T-cell (primary cell): ENCODE data around the gene AGTR1. TPM values are rescaled to one million over a fixed set of nuclear protein-coding genes. Genes with fewer than 3 reads are reported as not detected.

ENCODE experiments used
- ATAC-seq, 4 experiments: fragments of 200-7000 bp in 3 of 4; fragments of 150-1000 bp in 1 of 4; cut with Tn5 transposase; replicated peaks in 1 of 4; 1 replicate in 3 of 4; 2 replicates in 1 of 4; pipeline ENCODE4 v1.10.0; 2021; ENCODE audit warnings: moderate library complexity in 3 of 4, mild to moderate bottlenecking in 2 of 4, moderate number of reproducible peaks in 1 of 4
- CTCF ChIA-PET, 2 donors: fragments of 300-600 bp; sonication (Branson Sonifier 250); formaldehyde crosslinking; loops; one replicate each; lab custom pipeline; 2022; ENCODE audit warnings: antibody characterized with exemption in 2 of 2; lab: Charles Lee
- POLR2A ChIA-PET, 2 donors: fragments of 300-600 bp; sonication (Branson Sonifier 250); formaldehyde crosslinking; loops; one replicate each; lab custom pipeline; 2022; ENCODE audit warnings: antibody characterized with exemption in 2 of 2; lab: Charles Lee
- DNase-seq, 35 experiments: peaks; one replicate each; pipeline versions ENCODE4 v3.0.0 to v3.0.0-alpha.2; 2013 to 2023
- H3K27ac ChIP-seq: one replicate; pipeline ENCODE4 v1.5.1; 2013; ENCODE audit warnings: low read length
- H3K27me3 ChIP-seq, 2 experiments: replicated peaks in 1 of 2; 1 replicate in 1 of 2; 2 replicates in 1 of 2; pipeline versions ENCODE4 v1.6.1 to v1.7.0; 2013; ENCODE audit warnings: low read length in 1 of 2, mixed read lengths in 1 of 2; ENCODE audit not compliant: control insufficient read depth in 2 of 2, insufficient read depth in 2 of 2; ENCODE audit errors: extremely low read depth in 1 of 2
- H3K36me3 ChIP-seq, 2 donors: 1 replicate in 1 of 2; 2 replicates in 1 of 2; pipeline versions ENCODE4 v1.6.1 to v1.7.0; 2013; ENCODE audit warnings: low read length in 1 of 2; ENCODE audit not compliant: control insufficient read depth in 2 of 2, insufficient read depth in 1 of 2; ENCODE audit errors: extremely low read depth in 1 of 2
- H3K4me1 ChIP-seq, 2 experiments: 1 replicate in 1 of 2; 2 replicates in 1 of 2; pipeline versions ENCODE4 v1.6.1 to v1.7.0; 2013; ENCODE audit warnings: low read length in 2 of 2, mixed read lengths in 1 of 2; ENCODE audit not compliant: insufficient read depth in 2 of 2, control insufficient read depth in 1 of 2; ENCODE audit errors: extremely low read depth in 1 of 2
- H3K4me3 ChIP-seq, 2 donors: 1 replicate in 1 of 2; 2 replicates in 1 of 2; pipeline versions ENCODE4 v1.5.1 to v1.7.0; 2013; ENCODE audit warnings: mild to moderate bottlenecking in 2 of 2, low read length in 1 of 2, moderate library complexity in 1 of 2; ENCODE audit not compliant: control insufficient read depth in 1 of 2; ENCODE audit errors: extremely low read depth in 1 of 2
- H3K9me3 ChIP-seq: 2 replicates; pipeline ENCODE4 v1.7.0; 2013
- H3K27ac Mint-ChIP-seq, 2 donors: one replicate each; pipeline ENCODE4 v1.8.0; 2020 to 2021; ENCODE audit warnings: mild to moderate bottlenecking in 2 of 2, mixed read lengths in 2 of 2
- H3K27me3 Mint-ChIP-seq, 2 donors: one replicate each; pipeline ENCODE4 v1.8.0; 2021 to 2022; ENCODE audit warnings: mixed read lengths in 2 of 2
- H3K36me3 Mint-ChIP-seq: one replicate; pipeline ENCODE4 v1.8.0; 2021; ENCODE audit warnings: mixed read lengths
- H3K4me1 Mint-ChIP-seq, 3 donors: one replicate each; pipeline ENCODE4 v1.8.0; 2020 to 2022; ENCODE audit warnings: mixed read lengths in 3 of 3, mild to moderate bottlenecking in 1 of 3
- H3K4me3 Mint-ChIP-seq, 3 donors: one replicate each; pipeline ENCODE4 v1.8.0; 2020 to 2022; ENCODE audit warnings: mild to moderate bottlenecking in 3 of 3, mixed read lengths in 3 of 3, moderate library complexity in 3 of 3
- H3K9me3 Mint-ChIP-seq, 3 donors: one replicate each; pipeline ENCODE4 v1.8.0; 2020 to 2022; ENCODE audit warnings: mixed read lengths in 3 of 3
- WGBS: methylation state at CpG from one replicate; pipeline ENCODE4 v1.1.5; 2013; ENCODE audit warnings: missing lambda C conversion rate; ENCODE audit not compliant: insufficient coverage; 5-methylcytosine and 5-hydroxymethylcytosine counted together
- total RNA-seq, 35 experiments: library from RNA in 6 of 35; stranded (reverse) in 6 of 35; fragments of 120-200 nt in 1 of 35; gene quantifications; one replicate each; pipeline versions ENCODE4 v1.2.1 to v1.2.4 and lab custom pipeline; 2013 to 2026

AGTR1 gene
- total RNA-seq, 5 donors from 2014 or later (not counting 1 experiment from before 2014, with no cell fraction given), result not detected

GRCh38 chr3:148740291-148740690, 42.6 kb downstream of the AGTR1 start:
- Mint-ChIP-seq H3K27ac (no peak overlapping the region), H3K4me3 (no peak overlapping the region), H3K27me3 (no peaks in the 10 kb centered on the region), H3K9me3 (no peaks in the 10 kb centered on the region), H3K36me3 (no peaks in the 10 kb centered on the region), H3K4me1 (no peaks in the 10 kb centered on the region)
- no peaks in the 10 kb centered on the region for H3K4me1 ChIP-seq
- no peak overlapping the region for H3K4me3 ChIP-seq
- WGBS, result no CpG with 5 or more reads among the region's 2 CpGs
- no peaks in the 10 kb centered on the region for H3K36me3 ChIP-seq
- H3K27me3 ChIP-seq, result no peaks in the 10 kb centered on the region
- POLR2A ChIA-PET, result no interaction called here
- DNase-seq (no peak), ATAC-seq (no peak)
- CTCF ChIA-PET, result no interaction called here
- H3K27ac ChIP-seq, result no peak overlapping the region
- no peaks in the 10 kb centered on the region for H3K9me3 ChIP-seq

DNA sequence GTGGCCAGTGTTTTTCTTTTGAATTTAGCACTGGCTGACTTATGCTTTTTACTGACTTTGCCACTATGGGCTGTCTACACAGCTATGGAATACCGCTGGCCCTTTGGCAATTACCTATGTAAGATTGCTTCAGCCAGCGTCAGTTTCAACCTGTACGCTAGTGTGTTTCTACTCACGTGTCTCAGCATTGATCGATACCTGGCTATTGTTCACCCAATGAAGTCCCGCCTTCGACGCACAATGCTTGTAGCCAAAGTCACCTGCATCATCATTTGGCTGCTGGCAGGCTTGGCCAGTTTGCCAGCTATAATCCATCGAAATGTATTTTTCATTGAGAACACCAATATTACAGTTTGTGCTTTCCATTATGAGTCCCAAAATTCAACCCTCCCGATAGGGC, 43.5 kb downstream of the AGTR1 start:
- H3K9me3 Mint-ChIP-seq, result no peaks in the 10 kb centered on the region
- Histone ChIP-seq H3K4me1 (no peaks in the 10 kb centered on the region), H3K4me3 (no peak overlapping the region), H3K36me3 (no peaks in the 10 kb centered on the region), H3K9me3 (no peaks in the 10 kb centered on the region), H3K27ac (no peak overlapping the region), H3K27me3 (no peaks in the 10 kb centered on the region)
- ATAC-seq, result no peak
- H3K27me3 Mint-ChIP-seq, result no peaks in the 10 kb centered on the region
- H3K4me3 Mint-ChIP-seq, result no peak overlapping the region
- DNase-seq, result no peak
- POLR2A ChIA-PET, result no interaction called here
- 93% methylated on average over 9 of the region's 10 CpGs for WGBS
- H3K27ac Mint-ChIP-seq, result no peak overlapping the region
- H3K4me1 Mint-ChIP-seq, result no peaks in the 10 kb centered on the region
- H3K36me3 Mint-ChIP-seq, result no peaks in the 10 kb centered on the region
- CTCF ChIA-PET, result interaction anchor here in 1 of 2 donors (0.6 kb wide), 1 partner anchor 9 kb away, joined by 5 read pairs; no protein-coding TSS in a partner anchor

- no peaks in the 10 kb centered on the region for H3K36me3 Mint-ChIP-seq
- no peaks in the 10 kb centered on the region for H3K9me3 ChIP-seq
- peaks cover 0 to 1% (median 0%) of the 10 kb centered on the region in 3 donors for H3K9me3 Mint-ChIP-seq
- H3K4me1 Mint-ChIP-seq, result no peaks in the 10 kb centered on the region
- no CpG with 5 or more reads among the region's 6 CpGs for WGBS
- H3K4me3 Mint-ChIP-seq, result no peak overlapping the region
- ChIA-PET POLR2A (no interaction called here), CTCF (no interaction called here)
- H3K27ac Mint-ChIP-seq, result no peak overlapping the region
- no peaks in the 10 kb centered on the region for H3K4me1 ChIP-seq
- H3K27ac ChIP-seq, result no peak overlapping the region
- H3K27me3 Mint-ChIP-seq, result no peaks in the 10 kb centered on the region
- ATAC-seq, result no peak
- H3K4me3 ChIP-seq, result no peak overlapping the region
- no peaks in the 10 kb centered on the region for H3K27me3 ChIP-seq
- DNase-seq, result no peak
- no peaks in the 10 kb centered on the region for H3K36me3 ChIP-seq
These were observed 44.4 kb downstream of the AGTR1 start for GRCh38 chr3:148742118-148742517.

DNA sequence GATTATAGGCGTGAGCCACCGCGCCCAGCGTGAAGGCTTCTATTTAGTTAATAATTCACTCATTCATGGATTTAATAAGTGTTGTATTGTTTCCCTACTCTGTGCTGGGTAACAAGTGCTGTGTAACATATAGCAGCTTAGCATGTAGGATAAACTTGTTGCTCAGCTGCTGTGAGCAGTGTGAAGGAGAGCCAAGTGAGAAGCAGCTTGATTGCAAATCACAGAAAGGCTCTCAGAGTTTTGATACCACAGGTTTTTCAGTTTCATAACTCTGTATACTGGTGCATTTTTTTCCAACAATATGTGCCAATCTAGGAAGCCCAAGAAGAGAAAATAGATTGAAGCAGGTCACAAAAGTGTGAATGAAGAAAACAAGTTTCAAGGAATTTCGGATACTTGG, 48.4 kb downstream of the AGTR1 start:
- Histone ChIP-seq H3K4me3 (no peak overlapping the region), H3K27me3 (no peaks in the 10 kb centered on the region), H3K27ac (no peak overlapping the region), H3K9me3 (no peaks in the 10 kb centered on the region), H3K36me3 (no peaks in the 10 kb centered on the region), H3K4me1 (no peaks in the 10 kb centered on the region)
- Mint-ChIP-seq H3K9me3 (peaks cover 0 to 3% (median 0%) of the 10 kb centered on the region in 3 donors), H3K4me1 (no peaks in the 10 kb centered on the region), H3K4me3 (no peak overlapping the region), H3K27ac (no peak overlapping the region), H3K36me3 (no peaks in the 10 kb centered on the region), H3K27me3 (peaks cover 0 to 3% of the 10 kb centered on the region in 2 donors)
- ChIA-PET POLR2A (no interaction called here), CTCF (no interaction called here)
- no peak for DNase-seq
- ATAC-seq, result no peak
- WGBS, result 80% methylated on average over 1 of the region's 5 CpGs

GRCh38 chr3:148748283-148748682, 50.6 kb downstream of the AGTR1 start:
- Mint-ChIP-seq H3K4me1 (no peaks in the 10 kb centered on the region), H3K27ac (no peak overlapping the region), H3K9me3 (peaks cover 0 to 3% (median 0%) of the 10 kb centered on the region in 3 donors), H3K27me3 (peaks cover 0 to 3% of the 10 kb centered on the region in 2 donors), H3K4me3 (no peak overlapping the region), H3K36me3 (no peaks in the 10 kb centered on the region)
- no peak for DNase-seq
- CTCF ChIA-PET, result no interaction called here
- H3K9me3 ChIP-seq, result no peaks in the 10 kb centered on the region
- no peaks in the 10 kb centered on the region for H3K4me1 ChIP-seq
- no peak for ATAC-seq
- H3K36me3 ChIP-seq, result no peaks in the 10 kb centered on the region
- no CpG with 5 or more reads among the region's 3 CpGs for WGBS
- POLR2A ChIA-PET, result no interaction called here
- H3K4me3 ChIP-seq, result no peak overlapping the region
- no peak overlapping the region for H3K27ac ChIP-seq
- H3K27me3 ChIP-seq, result no peaks in the 10 kb centered on the region

- Mint-ChIP-seq H3K27me3 (peaks cover 0 to 3% of the 10 kb centered on the region in 2 donors), H3K9me3 (peaks cover 0 to 3% (median 0%) of the 10 kb centered on the region in 3 donors), H3K4me3 (no peak overlapping the region), H3K4me1 (no peaks in the 10 kb centered on the region), H3K27ac (no peak overlapping the region), H3K36me3 (no peaks in the 10 kb centered on the region)
- no peak overlapping the region for H3K4me3 ChIP-seq
- 20% methylated on average over 1 of the region's 3 CpGs for WGBS
- H3K27ac ChIP-seq, result no peak overlapping the region
- CTCF ChIA-PET, result interaction anchor here in 1 of 2 donors (0.6 kb wide), 1 partner anchor 9 kb away, joined by 5 read pairs; no protein-coding TSS in a partner anchor
- POLR2A ChIA-PET, result no interaction called here
- DNase-seq (no peak), ATAC-seq (no peak)
- H3K27me3 ChIP-seq, result no peaks in the 10 kb centered on the region
- H3K9me3 ChIP-seq, result no peaks in the 10 kb centered on the region
- H3K4me1 ChIP-seq, result no peaks in the 10 kb centered on the region
- no peaks in the 10 kb centered on the region for H3K36me3 ChIP-seq
These were observed 52.6 kb downstream of the AGTR1 start for GRCh38 chr3:148750296-148750695.

DNA sequence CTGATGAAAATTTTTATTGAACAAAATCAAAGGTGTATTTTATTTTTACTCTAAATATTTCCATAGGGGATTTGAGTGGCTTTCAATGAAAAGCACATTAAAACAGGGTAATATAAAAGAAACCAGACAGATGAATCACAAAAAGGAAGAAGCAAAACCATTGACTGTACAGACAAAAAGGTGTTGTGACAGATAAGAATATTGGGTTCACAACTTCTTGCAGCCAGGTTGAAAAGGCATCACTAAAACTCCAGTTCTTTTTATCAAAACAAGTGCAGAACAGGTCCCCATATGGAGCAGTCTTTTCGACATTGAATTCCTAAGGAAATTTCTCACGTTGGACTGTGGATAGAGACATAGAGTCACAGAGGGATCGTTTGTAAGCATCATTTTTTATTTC, 53.8 kb downstream of the AGTR1 start:
- CTCF ChIA-PET, result no interaction called here
- Histone ChIP-seq H3K36me3 (no peaks in the 10 kb centered on the region), H3K27me3 (no peaks in the 10 kb centered on the region), H3K9me3 (no peaks in the 10 kb centered on the region), H3K4me1 (no peaks in the 10 kb centered on the region), H3K27ac (no peak overlapping the region), H3K4me3 (no peak overlapping the region)
- no peak overlapping the region for H3K4me3 Mint-ChIP-seq
- ATAC-seq (no peak), DNase-seq (no peak)
- POLR2A ChIA-PET, result no interaction called here
- H3K27me3 Mint-ChIP-seq, result peaks cover 0 to 3% of the 10 kb centered on the region in 2 donors
- 50% methylated on average over 2 of the region's 3 CpGs for WGBS
- H3K36me3 Mint-ChIP-seq, result no peaks in the 10 kb centered on the region
- no peaks in the 10 kb centered on the region for H3K4me1 Mint-ChIP-seq
- peaks cover 0 to 3% (median 0%) of the 10 kb centered on the region in 3 donors for H3K9me3 Mint-ChIP-seq
- H3K27ac Mint-ChIP-seq, result no peak overlapping the region
